CD4-positive, alpha-beta T cell treated with Interleukin-6 for 4 hours (primary cell): ENCODE measurements around the gene RHBDD1.

Source experiments
- DNase-seq: peaks from one replicate; pipeline ENCODE4 v3.0.0-alpha.2; 2020; ENCODE audit warnings: mixed read lengths

The RHBDD1 gene, protein sequence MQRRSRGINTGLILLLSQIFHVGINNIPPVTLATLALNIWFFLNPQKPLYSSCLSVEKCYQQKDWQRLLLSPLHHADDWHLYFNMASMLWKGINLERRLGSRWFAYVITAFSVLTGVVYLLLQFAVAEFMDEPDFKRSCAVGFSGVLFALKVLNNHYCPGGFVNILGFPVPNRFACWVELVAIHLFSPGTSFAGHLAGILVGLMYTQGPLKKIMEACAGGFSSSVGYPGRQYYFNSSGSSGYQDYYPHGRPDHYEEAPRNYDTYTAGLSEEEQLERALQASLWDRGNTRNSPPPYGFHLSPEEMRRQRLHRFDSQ

DNA sequence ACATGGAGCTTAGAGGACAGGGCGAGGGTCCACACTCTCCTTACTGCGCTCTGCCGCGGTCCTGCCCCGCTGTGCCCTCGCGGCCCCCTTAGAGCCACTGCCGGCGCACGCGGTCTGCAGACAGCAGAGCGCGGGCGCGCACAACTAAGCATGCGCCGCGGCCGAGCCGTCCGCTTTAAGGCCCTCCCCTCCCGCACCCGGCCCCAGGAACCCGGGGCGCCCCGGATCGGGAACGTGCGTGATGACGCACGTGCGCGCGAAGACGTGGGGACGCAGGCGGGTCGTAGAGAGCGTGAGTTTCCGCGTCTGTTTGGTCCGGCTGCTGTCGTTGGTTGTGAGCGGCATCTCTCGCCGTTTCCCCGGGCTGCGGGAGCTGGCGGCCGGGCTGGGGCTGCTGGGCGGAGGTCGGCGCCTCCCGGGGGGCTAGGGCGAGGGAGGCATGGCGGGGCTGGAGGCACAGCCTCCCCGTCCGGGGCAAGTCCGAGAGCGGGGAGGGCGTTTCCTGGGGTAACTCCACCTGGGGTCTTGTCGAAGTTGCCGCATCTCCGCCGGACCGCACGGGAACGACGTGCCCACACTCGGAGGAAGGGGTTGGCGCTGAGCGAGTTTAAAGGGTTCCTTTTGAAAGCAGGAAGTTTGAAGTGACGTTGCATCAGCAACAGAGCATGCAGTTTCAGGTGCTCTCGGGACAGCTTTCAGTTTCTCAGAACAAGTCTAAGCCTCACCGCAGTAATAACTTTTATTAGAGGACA, at the start of gene RHBDD1:
Gene RHBDD1, plus strand, starts transcription at position 259 of the 752 bp plus-strand sequence. CDS start 28,640 bp downstream, outside the sequence.
- peak; percentile 95 for DNase-seq

DNA sequence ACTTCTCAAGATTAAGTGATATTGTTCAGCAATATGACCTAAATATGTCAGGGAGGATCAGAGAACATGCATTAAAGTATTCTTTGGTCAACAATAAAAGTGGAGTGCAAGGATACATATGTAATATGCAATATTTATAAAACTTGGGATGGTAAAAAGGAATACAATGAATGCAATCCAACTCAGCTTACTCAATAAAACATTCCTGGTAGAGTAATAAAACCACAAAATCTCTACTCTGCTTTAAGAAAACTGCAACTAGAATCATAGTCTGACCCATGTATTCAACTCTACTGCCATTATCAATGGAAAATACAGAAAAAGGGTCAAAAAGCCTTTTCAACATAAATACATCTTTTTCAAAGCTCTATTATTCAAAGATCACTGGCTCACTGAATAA, 47.8 kb upstream of the RHBDD1 start:
- DNase-seq, result no peak

DNA sequence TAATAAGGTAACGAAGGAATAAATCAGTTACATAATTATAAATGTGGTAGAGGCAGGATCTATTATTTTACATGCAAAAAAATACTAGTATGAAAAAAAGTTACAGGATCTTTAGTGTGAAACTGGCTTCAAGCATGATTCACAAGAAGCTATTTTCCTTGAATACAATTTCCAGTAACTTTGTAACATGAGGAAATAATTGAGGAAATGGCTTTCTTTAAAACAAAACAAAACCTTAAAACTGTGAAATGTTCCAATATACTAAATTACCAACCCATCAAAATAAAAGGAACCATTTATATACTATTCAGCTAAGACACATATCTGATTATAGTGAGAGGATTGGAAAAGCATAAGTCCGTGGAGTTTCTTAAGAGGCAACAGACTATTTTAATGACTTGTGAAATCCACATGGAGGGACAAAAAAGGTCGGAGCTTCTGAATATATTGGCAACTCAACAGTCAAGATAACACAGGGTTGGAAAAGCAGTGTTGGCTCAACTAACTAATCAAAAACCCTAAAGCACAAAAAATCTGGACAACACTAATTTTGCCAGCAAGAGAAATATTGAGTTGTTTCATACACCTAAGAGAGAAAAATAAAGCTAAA, 46.9 kb upstream of the RHBDD1 start:
- DNase-seq, result no peak

DNA sequence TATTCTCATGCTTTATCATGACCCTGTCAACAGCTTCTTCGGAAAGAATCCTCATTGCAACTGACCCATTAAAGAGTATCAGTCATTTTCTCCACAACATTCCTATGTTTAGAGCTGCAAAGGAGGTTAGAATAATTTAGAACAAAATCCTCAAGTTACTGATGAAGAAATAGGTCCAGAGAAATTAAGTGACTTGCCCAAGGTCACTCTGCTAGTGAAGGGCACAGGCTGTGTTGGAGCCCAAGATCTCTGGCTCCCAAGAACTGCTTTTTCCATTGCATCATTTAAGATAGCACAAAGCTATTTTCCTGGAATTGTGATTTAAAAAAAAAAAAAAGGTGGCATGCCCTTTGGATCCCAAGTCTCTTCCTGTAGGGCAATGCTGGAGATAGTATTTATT, 45.8 kb upstream of the RHBDD1 start:
- no peak for DNase-seq

DNA sequence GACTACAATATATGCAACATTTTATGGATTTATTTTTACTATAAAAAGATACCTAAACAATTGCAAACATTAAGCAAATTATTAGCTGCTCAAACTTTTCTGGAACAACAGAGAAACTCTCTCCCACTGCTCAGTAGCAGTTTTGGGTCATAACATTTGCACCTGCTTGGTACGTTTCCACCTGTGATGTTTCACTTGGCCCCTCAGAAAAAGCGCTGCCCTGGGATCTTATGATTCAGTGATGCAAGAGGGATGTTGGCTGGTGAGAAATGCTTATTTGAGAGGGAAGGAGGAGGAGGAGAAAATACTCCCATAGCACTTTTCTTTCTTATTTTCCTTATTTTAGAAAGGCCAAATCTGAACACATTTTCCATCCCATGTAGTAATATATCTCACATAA, 45.4 kb upstream of the RHBDD1 start:
- no peak for DNase-seq

DNA sequence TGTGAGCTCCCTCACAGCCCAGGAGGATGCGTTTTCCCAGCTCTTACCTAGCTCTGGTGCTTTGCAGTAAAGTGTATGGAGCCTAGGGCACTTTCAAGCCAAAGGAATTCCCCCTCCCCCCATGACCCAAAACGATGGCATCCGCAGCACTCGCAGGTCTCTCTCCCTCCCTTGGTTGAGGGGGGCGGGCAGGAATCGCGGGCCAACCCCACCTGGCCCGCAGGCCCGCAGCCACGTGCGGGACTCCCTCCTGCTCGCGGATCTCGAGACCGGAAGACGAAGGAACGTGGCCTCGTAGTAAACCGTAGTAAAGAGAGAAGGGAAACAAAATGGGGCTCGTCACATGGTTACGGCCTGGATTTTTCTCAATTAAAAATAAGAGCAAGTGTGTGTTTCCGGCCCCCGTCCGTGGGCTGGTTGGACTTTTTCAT, 44.8 kb upstream of the RHBDD1 start:
- no peak for DNase-seq

DNA sequence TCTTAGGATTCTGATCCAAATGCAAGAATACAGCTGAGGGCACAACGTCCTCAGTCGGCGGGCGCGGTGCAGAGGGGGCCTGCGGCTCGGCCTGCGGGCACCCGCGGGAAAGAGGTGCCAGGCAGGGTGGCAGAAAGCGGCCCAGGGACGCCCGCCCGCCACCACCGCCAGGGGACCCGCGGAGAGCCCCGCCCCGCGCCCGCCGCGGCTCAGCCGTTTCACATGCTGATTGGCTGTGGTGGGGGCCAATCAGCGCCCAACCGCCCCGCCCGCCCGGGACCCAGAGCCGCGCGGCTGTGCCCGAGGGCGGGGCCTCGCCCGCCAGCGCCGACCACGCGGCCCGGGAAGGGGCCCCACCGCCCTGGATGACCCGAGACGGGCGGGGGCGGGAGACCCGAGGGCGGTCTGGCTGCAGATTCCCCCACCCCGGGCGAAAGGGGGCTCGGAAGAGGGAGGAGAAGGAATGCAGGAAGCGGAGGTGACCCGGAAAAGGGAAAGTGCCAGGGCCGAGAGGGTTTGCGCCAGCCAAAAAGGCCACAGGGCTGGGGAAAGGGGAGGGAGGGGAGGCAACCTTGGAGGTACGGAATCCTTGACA, 44.3 kb upstream of the RHBDD1 start:
- DNase-seq, result peak; percentile 94

DNA sequence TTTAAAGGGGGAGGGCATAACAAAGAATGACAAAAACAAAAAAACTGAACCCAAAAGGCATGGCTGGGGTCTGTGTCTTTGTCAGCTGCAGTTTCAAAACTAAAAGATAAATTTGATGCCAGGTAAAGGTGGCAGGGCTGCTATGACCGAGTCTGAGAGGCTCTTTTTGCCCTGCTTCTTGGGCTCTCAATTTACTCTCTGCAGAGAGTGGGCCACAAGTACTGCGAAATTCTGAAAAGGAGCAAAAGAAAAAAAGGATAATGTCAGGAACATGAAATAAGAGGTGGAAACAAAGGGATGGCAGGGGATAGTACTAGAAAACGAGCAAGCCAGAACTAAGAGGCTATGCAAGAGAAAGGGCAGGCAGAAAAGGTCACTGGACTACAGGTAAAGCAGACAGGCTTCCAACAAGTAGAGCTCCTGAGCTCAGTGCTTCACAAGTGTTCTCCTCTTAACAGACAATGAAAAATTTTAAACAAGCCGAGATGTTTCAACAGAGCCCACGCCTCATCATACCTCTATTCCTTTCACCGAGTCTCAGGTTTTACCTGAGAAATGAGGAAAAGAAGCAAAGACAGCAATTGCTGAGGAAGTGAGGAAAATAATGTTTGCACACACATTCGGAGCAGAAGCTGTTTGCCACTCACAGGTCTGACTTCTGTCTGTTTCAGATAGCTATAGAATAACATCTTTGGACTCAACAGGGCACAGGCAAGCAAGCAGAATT, 43.5 kb upstream of the RHBDD1 start:
- no peak for DNase-seq

DNA sequence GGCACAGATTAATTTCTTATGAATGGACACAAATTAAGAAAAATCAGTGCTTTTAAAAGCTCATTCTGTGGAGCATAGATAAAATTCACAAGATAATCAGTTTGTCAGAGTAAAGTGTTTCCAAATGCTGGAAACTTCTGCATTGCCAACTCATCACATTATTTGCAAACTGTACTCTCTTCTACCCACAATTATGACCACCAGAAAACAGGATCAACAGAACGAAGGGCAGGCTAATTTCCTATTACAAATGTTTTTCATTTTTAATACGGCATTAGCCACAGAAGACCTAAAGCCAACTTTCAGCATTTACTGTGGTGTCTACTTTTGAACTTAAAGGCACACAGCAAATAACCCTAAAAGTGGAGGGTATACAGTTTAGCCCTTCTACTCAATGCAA, 42.2 kb upstream of the RHBDD1 start:
- DNase-seq, result no peak

DNA sequence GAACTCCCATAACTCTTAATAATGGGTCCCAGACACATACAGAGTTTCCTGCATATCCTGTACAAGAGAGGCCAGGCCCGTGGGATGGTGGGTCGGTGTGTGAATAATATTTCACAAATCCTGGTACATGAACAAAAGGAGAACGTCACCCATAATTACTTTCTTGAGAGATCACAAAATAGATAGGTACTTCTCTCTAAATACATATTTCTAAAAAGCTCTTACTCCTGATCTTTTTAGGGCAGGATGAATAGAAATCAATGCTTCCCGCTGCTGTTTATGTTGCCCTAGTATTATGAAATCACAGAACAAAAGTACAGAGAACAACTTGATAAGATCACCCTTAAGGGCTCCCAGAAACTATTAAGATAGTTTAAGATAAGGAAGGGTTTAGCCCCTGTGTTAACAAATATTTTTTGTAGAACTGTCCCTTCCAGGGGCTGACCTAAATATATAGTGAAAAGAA, 41.6 kb upstream of the RHBDD1 start:
- no peak for DNase-seq

DNA sequence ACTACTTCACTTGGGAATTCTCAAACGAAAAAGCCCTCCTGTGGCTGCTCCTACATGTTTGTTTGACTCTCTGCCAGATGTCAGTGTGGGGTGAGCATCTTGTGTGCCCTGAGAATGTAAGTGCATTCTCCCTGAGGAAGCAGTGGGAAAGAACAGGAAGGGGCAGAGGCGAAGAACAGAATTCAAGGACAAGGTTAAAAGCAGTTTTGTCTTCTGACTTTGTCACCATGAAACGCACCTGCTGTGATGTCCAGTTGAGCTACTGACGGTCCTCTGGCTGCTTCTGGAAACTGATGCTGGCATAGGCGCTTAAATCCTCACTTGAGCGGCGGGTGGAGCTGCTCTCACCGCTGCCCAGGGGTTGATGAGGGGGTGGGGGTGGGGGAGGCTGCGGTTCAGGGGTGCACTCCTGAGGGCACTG, 41.1 kb upstream of the RHBDD1 start:
- no peak for DNase-seq

DNA sequence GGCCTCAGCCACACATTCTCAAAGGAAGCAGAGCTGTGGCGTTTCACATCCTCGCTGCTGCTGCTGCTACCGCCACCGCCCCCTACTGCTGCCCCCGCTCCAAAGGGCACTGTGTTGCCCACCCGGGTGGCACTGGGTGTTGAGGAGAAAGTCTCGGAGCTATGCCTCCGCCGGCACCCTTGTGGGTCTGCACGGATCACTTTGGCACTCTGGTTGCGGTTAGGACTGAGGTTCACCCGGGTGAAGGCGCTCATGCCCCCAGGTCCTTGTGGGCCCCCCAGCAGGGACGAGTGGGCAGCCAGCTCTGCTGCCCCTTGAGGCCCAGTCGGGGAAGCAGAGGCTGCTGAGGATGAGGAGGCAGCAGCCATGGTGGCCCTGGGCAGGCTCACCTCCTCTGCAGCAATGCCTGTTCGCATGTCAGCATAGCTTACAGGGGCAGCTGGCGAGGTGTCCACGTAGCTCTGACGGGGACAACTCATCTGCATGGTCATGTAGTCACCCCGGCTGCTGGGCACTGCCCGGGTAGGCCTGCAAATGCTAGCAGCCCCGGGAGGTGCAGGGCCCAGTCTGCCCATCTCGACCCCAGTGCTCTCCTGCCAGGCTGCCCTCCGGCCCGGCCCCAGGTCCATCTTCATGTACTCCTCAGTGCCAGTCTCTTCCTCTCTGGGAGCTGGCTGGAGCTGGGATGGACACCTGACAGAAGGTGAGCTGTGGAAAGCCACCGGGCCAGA, 40.4 kb upstream of the RHBDD1 start:
- DNase-seq, result no peak

DNA sequence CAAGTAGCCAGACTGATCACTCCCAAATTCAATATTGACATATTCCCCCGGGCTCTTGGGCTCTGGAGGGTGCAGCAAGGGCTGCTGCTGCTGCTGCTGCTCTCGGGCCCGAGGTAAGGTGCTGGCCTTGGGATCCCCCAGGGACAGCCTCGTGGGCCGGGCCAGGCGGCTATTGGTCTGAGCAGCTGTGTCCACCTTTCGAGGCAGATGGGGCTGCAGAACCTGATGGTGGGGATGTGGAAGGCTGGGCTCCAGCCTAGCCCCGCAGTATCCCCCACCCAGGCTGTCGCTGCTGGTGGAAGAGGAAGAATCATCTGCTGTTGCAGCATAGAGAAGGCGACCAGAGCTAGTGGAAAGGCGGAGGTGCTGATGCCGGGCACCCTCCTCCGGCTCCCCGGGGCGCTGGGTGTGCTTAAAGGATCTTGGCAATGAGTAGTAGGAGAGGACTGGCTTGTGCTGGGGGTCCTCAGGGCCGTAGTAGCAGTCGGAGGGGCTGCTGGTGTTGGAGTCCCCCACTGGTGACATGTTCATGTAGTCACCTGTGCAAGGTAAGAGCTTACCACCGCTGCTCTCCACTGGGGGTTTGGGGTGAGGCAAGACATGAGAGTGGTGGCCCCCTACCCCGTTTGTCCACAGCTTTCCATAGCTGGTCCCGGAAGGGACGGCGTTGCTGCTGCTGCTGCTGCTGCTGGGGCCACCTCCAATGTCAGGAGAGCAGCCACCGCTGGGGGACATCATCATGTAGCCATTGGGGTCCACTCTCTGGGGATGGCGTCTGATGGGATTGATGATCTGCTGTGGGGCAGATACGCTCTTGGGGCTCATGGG, 39.6 kb upstream of the RHBDD1 start:
- no peak for DNase-seq

DNA sequence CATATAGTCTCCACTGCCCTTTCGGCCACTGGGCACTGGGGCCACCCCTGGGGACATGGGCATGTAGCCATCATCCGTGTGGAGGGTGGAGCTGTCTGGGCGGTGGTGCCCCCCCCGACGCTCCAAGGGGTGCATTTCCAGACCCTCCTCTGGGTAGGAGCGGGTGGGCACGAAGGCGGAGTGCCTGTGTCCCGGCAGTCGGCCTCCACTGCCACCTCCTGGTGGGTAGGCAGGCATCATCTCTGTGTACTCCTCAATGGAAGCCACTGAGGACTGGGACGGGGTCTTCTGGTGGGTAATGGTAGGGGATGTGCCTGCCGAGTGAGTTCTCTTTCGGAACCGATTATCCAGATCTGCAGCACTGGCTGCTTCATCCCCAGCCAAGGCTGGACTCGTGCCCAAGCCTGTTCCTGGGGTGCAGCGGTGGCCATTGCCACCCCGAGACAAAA, 39.0 kb upstream of the RHBDD1 start:
- DNase-seq, result peak; percentile 8

DNA sequence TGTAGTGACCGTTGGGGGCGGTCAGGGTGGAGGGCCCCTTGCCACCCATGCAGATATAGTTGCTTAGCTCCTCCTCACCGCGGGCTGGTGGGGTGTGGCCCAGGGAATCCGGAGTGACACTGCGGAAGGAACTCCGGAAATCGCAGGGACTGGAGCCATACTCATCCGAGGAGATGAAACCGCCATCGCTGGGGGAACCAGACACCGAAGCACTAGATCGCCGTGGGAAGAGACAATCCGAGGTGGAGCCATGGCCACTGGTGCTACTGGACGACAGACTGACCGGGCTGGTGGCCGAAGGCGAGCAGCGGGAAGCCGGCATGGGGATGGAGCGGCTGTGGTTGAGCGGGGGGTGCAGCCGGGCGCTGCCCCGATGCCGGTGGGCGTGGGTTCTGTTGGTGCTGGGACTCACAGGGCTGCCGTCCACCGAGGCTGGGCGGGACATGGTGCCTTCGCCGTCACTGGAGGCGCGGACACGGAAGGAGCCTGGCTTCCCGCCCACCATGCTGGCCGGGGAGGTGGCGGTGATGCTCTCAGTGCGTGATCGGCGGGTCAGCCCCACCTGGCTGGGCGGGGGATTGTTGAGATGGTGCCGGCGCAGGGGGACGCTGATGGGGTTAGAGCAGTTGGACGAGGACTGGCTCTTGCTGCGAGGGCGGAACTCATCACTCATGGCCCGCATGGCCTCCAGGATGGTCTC, 38.4 kb upstream of the RHBDD1 start:
- peak; percentile 4 for DNase-seq

DNA sequence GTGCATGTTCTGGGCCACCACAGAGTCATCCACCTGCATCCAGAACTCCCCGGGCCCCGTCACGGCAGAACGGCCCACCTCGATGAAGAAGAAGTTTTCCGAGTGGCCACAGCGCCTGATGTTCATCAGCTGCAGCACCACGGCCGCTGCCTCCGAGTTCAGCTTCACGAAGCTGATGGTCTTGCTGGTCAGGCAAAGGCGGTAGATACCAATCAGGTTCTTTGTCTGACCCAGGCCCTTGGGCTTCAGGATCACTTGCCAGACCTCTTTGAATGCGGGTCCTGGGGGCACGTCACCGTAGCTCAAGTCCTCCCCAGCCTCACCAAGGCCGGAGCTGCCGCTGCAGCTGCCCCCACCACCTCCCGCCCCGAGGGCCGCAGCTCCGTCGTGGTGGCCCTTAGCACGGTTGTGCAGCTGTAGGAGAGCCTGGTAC, 37.8 kb upstream of the RHBDD1 start:
- peak; percentile 1 for DNase-seq

DNA sequence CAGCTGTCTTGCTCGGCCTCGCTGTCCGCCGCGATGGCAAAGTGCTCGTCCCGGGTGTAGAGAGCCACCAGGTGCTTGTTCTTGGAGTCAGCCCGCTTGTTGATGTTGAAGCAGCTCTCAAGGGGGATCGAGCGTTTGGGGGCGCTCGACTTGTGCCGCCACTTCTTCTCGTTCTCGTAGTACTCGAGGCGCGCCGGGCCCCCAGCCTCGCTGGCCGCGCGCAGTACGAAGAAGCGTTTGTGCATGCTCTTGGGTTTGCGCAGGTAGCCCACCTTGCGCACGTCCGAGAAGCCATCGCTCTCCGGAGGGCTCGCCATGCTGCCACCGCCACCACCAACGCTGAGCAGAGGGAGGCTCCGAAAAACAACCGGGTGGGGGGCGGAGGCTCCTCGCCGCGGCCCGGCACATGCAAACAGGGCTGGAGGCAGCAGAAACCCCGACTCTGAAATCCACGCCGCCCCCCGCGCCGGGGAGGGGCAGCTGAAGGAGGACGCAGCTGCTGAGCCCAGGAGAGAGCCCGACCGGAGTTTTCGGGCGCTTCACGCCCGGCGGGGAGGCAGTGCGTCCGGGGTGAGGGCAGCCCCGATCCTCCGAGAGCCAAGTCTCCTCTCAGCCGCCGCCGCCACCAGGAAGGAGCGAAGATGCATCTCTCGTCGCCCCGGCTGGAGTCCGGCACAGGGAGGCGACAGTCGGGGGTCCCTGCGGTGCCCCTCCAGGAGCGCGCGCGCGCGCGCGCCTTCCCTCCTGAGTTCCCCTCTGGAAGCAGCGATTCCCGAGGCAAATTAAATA, 37.2 kb upstream of the RHBDD1 start:
- DNase-seq, result peak; percentile 68

DNA sequence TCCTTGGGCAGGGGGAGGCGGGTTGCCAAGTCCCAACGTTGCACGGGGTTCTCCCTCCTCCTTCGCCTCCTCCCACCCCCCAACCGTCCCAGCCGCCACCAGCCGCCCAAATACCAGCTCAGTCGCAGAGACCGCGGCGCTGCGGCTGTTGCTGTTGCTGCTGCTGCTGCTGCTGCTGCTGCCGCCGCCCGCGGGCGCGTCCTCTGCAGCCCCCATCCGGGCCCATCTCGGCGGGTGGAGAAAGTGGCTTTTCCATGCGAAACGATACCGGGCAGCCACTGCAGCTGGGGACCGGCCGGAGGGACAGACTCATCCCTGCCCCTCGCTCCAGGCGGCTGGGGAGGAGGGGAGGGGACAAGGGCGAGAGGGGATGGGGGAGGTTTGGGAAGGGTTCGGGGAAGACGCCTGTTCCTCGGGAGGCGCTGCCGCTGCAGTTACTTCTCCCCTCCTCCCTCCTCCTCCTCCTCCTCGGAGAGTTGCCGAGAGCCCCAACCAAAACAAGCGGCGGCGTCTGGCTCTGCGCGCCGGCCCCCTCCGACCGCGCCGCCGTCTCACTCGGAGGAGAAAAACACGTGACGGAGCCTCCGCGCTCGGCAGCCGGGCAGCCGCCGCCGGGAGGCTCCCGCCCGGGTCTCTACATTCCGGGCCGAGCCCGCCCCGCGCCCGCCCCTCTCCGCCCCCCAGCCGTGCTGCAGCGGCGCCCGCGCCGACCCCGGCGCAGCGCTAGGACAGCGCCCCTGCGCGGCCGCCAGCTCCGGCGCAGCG, 36.5 kb upstream of the RHBDD1 start, which contains the start of gene IRS1:
Gene IRS1, minus strand, starts transcription at position 610 of the 765 bp plus-strand sequence. CDS start 1,082 bp downstream, outside the sequence.
- peak; percentile 80 for DNase-seq
